HG03196 (cell line): Measurements from ENCODE around the gene MBD6.
"Not testable (repeated sequence)": the region's sequence is repeated elsewhere in the genome, so short reads cannot be mapped to it uniquely, and the experiment has no call there.

Experiments
- ATAC-seq: cut with Tn5 transposase; IDR thresholded peaks from one replicate; pipeline ENCODE4 v1.9.1; 2021; ENCODE audit not compliant: unreplicated experiment

MBD6 gene

GRCh38 chr12:57489157-57489641 is 33.4 kb upstream of the MBD6 start:
- no peak for ATAC-seq

DNA sequence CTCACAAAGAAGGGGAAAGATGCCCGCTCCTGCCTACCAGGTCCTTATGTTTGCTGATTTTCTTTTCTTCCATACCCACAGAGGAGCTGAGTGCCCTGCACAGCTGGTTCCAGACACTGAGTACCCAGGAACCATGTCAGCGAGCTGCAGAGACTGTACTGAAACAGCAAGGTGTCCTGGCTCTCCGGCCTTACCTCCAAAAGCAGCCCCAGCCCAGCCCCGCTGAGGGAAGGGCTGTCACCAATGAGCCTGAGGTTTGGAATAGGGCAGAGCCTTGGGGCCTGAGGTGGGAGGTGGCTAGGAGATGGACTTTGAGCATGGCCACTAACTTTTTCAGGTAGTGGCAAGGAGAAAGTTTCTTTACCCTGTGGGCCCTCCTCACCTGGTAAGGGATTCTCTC is 32.5 kb upstream of the MBD6 start:
- no peak for ATAC-seq

DNA sequence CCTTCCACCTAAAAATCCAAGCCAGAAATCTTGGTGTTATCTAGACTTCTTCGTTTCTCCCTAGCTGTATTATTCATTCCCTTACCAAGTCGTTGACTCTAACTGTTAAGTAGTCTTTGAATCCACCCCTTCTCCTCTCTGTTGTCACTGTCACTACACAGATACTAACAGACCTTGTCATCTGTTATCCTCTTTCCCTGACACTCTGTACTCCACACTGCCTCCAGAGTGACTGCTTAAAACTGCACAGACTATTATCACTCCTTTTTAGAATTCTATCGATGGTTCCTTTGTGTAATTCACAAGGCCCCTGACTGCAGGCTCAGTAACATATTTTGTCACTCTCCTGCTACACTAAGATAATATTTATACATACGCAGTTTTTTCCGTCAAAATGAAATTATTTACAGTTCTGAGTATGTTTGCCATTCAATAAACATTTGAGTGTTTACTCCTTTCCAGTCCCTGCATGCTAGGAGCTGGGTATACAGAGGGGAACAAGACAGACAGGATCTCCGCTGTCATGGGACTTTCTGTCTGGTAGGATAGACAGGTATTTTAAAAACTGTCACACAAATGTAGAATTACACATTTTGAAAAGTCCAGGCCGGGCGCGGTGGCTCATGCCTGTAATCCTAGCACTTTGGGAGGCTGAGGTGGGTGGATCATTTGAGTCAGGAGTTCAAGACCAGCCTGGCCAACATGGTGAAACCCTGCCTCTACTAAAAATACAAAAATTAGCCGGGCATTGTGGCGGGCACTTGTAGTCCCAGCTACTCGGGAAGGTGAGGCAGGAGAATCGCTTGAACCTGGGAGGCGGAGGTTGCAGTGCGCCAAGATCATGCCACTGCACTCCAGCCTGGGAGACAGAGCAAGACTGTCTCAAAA is 31.0 kb upstream of the MBD6 start:
- no peak for ATAC-seq

GRCh38 chr12:57495051-57495701 is 27.4 kb upstream of the MBD6 start:
- not testable (repeated sequence) for ATAC-seq

GRCh38 chr12:57496822-57497221 is 25.8 kb upstream of the MBD6 start:
- ATAC-seq, result no peak

- ATAC-seq, result no peak
These were observed 25.1 kb upstream of the MBD6 start for GRCh38 chr12:57497223-57498131.

- no peak for ATAC-seq
These were observed 24.5 kb upstream of the MBD6 start for GRCh38 chr12:57498132-57498502.

DNA sequence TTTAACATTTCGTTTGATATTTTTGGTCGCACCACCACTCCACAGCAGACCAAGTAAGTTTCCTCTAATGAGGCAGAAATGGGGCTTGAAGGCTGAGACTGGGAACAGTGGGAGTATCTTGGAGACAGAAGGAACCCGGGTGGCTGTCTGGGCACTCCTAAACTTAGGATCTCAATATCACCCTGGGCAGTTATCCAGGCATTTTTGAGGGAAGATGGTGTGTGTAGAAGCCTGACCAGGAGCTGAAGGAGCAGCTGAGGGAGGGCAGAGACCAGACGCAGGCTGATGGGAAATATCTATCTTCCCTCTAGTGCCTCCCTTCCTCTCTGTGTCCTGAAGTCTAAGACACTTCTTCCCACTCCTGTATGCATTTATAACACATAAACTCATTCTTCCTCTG is 24.1 kb upstream of the MBD6 start:
- ATAC-seq, result no peak

- no peak for ATAC-seq
These were observed 22.4 kb upstream of the MBD6 start for GRCh38 chr12:57500213-57500612.

GRCh38 chr12:57502311-57502969 is 20.2 kb upstream of the MBD6 start:
- ATAC-seq, result not testable (repeated sequence)

- ATAC-seq, result not testable (repeated sequence)
These were observed 16.1 kb upstream of the MBD6 start for GRCh38 chr12:57506541-57506940.

DNA sequence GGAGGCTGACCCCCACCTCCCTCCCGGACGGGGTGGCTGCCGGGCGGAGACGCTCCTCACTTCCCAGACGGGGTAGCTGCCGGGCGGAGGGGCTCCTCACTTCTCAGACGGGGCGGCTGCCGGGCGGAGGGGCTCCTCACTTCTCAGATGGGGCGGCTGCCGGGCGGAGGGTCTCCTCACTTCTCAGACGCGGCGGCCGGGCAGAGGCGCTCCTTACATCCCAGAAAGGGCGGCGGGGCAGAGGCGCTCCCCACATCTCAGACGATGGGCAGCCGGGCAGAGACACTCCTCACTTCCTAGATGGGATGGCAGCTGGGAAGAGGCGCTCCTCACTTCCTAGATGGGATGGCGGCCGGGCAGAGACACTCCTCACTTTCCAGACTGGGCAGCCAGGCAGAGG is 14.8 kb upstream of the MBD6 start:
- ATAC-seq, result not testable (repeated sequence)

GRCh38 chr12:57511161-57511560 is 11.5 kb upstream of the MBD6 start:
- no peak for ATAC-seq

- no peak for ATAC-seq
These were observed 10.9 kb upstream of the MBD6 start for GRCh38 chr12:57511588-57512325.

DNA sequence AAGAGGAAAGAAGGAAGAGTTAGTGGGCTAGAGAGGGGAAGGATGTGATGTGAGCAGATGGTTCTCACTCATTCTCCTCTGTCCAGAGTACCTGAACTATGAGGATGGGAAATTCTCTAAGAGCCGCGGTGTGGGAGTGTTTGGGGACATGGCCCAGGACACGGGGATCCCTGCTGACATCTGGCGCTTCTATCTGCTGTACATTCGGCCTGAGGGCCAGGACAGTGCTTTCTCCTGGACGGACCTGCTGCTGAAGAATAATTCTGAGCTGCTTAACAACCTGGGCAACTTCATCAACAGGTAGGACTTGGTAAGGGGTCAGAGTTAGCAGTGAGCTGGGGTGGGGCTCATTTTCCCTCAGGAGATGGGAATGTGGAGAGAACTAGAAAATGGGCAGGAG is 10.0 kb upstream of the MBD6 start:
- no peak for ATAC-seq

DNA sequence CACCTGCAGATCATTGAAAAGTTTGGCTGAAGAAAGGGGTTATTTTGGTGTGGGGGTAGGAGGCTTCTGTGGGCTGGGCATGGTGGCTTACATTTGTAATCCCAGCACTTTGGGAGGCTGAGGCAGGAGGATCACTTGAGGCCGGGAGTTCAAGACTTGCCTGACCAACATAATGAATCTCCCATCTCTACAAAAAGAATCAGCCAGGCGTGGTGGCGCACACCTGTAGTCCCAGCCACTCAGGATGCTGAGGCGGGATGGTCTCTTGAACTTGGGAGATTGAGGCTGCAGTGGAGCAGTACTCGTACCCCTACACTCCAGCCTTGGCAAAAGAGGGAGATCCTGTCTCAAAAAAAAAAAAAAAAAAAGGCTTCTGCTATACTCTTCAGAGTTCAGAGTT is 9.4 kb upstream of the MBD6 start:
- no peak for ATAC-seq

GRCh38 chr12:57513677-57514076 is 8.9 kb upstream of the MBD6 start:
- ATAC-seq, result not testable (repeated sequence)

DNA sequence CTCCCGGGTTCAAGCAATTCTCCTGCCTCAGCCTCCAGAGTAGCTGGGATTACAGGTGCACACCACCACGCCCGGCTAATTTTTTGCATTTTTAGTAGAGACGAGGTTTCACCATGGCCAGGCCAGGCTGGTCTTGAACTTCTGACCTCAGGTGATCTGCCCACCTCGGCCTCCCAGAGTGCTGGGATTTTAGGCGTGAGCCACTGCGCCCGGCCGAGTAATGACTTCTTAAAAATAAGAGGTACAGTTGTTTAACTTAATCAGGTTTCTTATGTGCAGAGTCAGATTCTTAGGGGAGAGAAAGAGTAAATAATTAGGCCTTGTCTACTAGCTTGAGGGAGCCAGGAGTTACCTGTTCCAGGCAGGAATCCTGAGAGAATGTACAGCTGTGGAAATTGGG is 8.4 kb upstream of the MBD6 start:
- ATAC-seq, result not testable (repeated sequence)

DNA sequence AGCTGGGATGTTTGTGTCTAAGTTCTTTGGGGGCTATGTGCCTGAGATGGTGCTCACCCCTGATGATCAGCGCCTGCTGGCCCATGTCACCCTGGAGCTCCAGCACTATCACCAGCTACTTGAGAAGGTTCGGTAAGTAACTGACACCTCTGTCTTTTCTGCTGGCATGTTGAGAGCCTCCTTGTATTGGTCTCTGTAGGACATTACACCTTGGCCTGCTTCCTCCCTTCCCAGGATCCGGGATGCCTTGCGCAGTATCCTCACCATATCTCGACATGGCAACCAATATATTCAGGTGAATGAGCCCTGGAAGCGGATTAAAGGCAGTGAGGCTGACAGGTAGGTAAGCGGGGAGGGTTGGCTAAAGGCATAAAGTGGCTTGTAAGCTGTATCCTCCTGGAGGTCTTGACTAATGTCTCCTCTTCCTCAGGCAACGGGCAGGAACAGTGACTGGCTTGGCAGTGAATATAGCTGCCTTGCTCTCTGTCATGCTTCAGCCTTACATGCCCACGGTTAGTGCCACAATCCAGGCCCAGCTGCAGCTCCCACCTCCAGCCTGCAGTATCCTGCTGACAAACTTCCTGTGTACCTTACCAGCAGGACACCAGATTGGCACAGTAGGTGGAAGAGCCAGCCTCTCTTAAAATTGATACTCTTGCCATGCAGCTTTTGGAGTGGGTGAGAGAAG is 7.8 kb upstream of the MBD6 start:
- ATAC-seq, result no peak
